Measurements from ENCODE around the gene TC2N.

- TF ChIP-seq, protein P1, sequence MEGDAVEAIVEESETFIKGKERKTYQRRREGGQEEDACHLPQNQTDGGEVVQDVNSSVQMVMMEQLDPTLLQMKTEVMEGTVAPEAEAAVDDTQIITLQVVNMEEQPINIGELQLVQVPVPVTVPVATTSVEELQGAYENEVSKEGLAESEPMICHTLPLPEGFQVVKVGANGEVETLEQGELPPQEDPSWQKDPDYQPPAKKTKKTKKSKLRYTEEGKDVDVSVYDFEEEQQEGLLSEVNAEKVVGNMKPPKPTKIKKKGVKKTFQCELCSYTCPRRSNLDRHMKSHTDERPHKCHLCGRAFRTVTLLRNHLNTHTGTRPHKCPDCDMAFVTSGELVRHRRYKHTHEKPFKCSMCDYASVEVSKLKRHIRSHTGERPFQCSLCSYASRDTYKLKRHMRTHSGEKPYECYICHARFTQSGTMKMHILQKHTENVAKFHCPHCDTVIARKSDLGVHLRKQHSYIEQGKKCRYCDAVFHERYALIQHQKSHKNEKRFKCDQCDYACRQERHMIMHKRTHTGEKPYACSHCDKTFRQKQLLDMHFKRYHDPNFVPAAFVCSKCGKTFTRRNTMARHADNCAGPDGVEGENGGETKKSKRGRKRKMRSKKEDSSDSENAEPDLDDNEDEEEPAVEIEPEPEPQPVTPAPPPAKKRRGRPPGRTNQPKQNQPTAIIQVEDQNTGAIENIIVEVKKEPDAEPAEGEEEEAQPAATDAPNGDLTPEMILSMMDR (conservative IDR thresholded peaks at IDR 0.05), result no peak
- TF ChIP-seq EZH2 (IDR thresholded peaks at IDR 0.05; ENCODE audit: low read depth), result no peak
Observed at GRCh38 chr14:91901449-91902226, 34.3 kb upstream of the TC2N start.
